Neutrophil (primary cell): ENCODE measurements around the gene CCDC127.

Source experiments
- H3K27ac ChIP-seq: fragments of 200-600 bp; sonication (generic); 2 replicates; pipeline ENCODE4 v1.5.1; 2016; ENCODE audit warnings: mild to moderate bottlenecking, moderate library complexity
- H3K27me3 ChIP-seq: fragments of 200-600 bp; sonication (generic); 2 replicates; pipeline ENCODE4 v1.6.0; 2016; ENCODE audit warnings: mild to moderate bottlenecking
- H3K36me3 ChIP-seq: fragments of 200-600 bp; sonication (generic); 2 replicates; pipeline ENCODE4 v1.5.1; 2017
- H3K4me1 ChIP-seq, 2 experiments: fragments of 200-600 bp in 1 of 2; sonication (generic) in 1 of 2; 1 replicate in 1 of 2; 2 replicates in 1 of 2; pipeline versions ENCODE4 v1.5.1 to v1.6.1; 2013 to 2016; ENCODE audit warnings: low read depth in 1 of 2, low read length in 1 of 2, mild to moderate bottlenecking in 1 of 2, moderate library complexity in 1 of 2; ENCODE audit not compliant: control insufficient read depth in 1 of 2, insufficient read depth in 1 of 2
- H3K4me3 ChIP-seq, 2 experiments: fragments of 200-600 bp in 1 of 2; sonication (generic) in 1 of 2; 1 replicate in 1 of 2; 2 replicates in 1 of 2; pipeline ENCODE4 v1.5.1; 2013 to 2016; ENCODE audit warnings: low read depth in 1 of 2, low read length in 1 of 2, mild to moderate bottlenecking in 1 of 2, moderate library complexity in 1 of 2
- H3K9me3 ChIP-seq: fragments of 200-600 bp; sonication (generic); 2 replicates; pipeline ENCODE4 v1.5.1; 2016
- CTCF ChIP-seq: fragments of 200-600 bp; sonication (generic); IDR thresholded peaks from 2 replicates; pipeline ENCODE4 v1.5.1; 2016; ENCODE audit warnings: antibody characterized with exemption

CCDC127 gene

GRCh38 chr5:174876-175465, 43.0 kb downstream of the CCDC127 start:
- Histone ChIP-seq H3K9me3 (no peaks in the 10 kb centered on the region), H3K27ac (no peak overlapping the region), H3K4me1 (no peaks in the 10 kb centered on the region), H3K27me3 (peaks cover 5% of the 10 kb centered on the region), H3K4me3 (no peak overlapping the region), H3K36me3 (no peaks in the 10 kb centered on the region)
- TF ChIP-seq CTCF: no peak

DNA sequence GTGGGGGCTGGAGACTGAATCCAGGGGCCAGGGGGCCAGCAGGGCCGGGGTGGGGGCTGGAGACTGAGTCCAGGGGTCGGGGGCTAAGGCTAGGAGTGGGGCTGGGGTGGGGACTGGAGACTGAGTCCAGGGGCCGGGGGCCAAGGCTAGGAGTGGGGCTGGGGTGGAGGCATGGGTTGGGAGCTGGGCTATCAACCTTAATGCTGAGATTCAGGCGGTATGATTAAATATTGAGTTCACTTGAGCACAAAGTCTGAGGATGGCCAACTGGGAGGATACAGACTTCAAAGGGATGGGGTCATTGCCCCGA, 43.7 kb downstream of the CCDC127 start:
- H3K27me3 ChIP-seq: peaks cover 5% of the 10 kb centered on the region
- H3K9me3 ChIP-seq: no peaks in the 10 kb centered on the region
- H3K4me1 ChIP-seq: no peaks in the 10 kb centered on the region
- H3K27ac ChIP-seq: no peak overlapping the region
- no peak overlapping the region for H3K4me3 ChIP-seq
- H3K36me3 ChIP-seq: no peaks in the 10 kb centered on the region
- TF ChIP-seq CTCF: no peak

DNA sequence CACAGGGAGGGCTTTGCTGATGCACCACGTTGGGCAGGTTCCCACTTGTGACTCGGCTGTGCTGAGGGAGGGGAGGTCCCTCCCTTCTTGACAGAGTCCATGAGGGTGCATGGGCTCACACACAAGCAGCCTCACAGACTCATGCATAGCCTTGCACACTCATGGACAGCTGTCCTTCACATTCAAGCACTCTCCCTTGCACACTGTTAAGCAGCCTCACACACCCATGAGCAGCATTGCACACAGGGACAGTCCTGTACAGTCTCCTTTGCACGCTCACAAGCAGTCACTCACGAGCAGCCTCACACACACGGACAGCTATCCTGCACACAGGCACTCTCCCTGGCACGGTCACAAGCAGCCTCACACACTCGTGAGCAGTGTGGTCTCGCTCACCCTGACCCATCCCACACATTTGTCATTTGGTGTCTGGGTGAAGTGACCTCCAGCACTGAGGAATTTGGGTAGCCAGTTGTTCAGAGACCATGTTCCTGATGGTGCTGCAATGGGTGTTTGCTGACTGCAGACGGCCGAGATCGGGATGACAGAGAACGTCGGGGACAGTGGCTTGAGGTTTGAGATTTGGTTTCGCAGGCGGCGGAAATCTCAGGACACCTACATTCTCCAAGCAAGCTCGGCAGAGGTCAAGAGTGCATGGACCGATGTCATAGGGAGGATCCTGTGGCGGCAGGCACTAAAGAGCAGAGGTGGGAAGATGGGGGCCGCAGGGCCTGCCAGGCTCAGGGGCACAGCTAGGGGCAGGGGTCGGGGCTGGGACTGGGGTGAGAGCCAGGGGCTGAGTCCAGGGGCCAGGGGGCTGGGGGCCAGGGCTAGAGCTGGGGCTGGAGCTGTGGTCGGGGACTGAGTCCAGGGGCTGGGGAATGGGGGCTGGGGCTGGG, 44.3 kb downstream of the CCDC127 start:
- H3K36me3 ChIP-seq: no peaks in the 10 kb centered on the region
- peaks cover 5% of the 10 kb centered on the region for H3K27me3 ChIP-seq
- H3K9me3 ChIP-seq: no peaks in the 10 kb centered on the region
- no peaks in the 10 kb centered on the region for H3K4me1 ChIP-seq
- TF ChIP-seq CTCF: no peak
- H3K4me3 ChIP-seq: no peak overlapping the region
- no peak overlapping the region for H3K27ac ChIP-seq

DNA sequence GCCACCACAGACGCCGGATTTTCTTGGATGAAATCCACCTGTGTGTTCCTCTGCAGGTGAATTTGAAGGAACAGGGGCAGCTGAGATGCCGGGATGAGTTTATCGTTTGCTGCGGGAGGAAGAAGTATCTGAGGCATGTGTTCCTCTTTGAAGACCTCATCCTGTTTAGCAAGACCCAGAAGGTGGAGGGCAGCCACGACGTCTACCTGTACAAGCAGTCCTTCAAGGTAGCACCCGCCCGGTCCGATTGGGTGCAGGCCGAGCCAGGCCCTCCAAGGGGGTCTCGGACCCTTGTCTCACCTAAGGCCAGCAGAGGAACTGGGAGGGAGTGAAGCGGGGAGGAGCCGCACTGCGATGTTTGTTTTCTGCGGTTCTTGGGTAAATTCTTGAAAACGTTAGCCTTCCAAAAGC, 45.1 kb downstream of the CCDC127 start:
- Histone ChIP-seq H3K27ac (no peak overlapping the region), H3K36me3 (no peaks in the 10 kb centered on the region), H3K27me3 (no peaks in the 10 kb centered on the region), H3K4me3 (no peak overlapping the region), H3K4me1 (no peaks in the 10 kb centered on the region), H3K9me3 (no peaks in the 10 kb centered on the region)
- no peak for TF ChIP-seq CTCF

GRCh38 chr5:172421-172820, 45.5 kb downstream of the CCDC127 start:
- no peak for TF ChIP-seq CTCF
- no peaks in the 10 kb centered on the region for H3K27me3 ChIP-seq
- H3K36me3 ChIP-seq: no peaks in the 10 kb centered on the region
- H3K27ac ChIP-seq: no peak overlapping the region
- no peaks in the 10 kb centered on the region for H3K4me1 ChIP-seq
- no peaks in the 10 kb centered on the region for H3K9me3 ChIP-seq
- no peak overlapping the region for H3K4me3 ChIP-seq
